ENCODE measurements around the gene ANKRD24. TPM values are rescaled to one million over a fixed set of nuclear protein-coding genes. Genes with fewer than 3 reads are reported as not detected.
A peak's percentile ranks its signal among the peaks of the same experiment; 100 is the strongest.

ANKRD24 gene
- total RNA-seq, 1 donor from 2014 or later, result 0.15 TPM

GRCh38 chr19:4232614-4233281 lies 50.3 kb downstream of the ANKRD24 start:
- H2AFZ ChIP-seq (replicated peaks), result no peak overlapping the region
- no peaks in the 10 kb centered on the region for H3K9me3 Mint-ChIP-seq
- DNase-seq (ENCODE audit: low spot score), result no peak
- TF ChIP-seq EZH2phosphoT487 (IDR thresholded peaks at IDR 0.05) (no peak), CTCF (IDR thresholded peaks at IDR 0.05) (no peak), EZH2 (IDR thresholded peaks at IDR 0.05) (no peak)
- no peaks in the 10 kb centered on the region for H3K36me3 Mint-ChIP-seq
- H3K27ac ChIP-seq, result no peak overlapping the region
- H3K4me3 ChIP-seq, result no peak overlapping the region
- peak overlapping the region; percentile 38 for H3K4me3 Mint-ChIP-seq
- H3K4me2 ChIP-seq, result no peak overlapping the region
- no peaks in the 10 kb centered on the region for H3K36me3 ChIP-seq
- no peaks in the 10 kb centered on the region for H3K4me1 Mint-ChIP-seq
- peaks cover 13% of the 10 kb centered on the region for H3K27me3 Mint-ChIP-seq (ENCODE audit: insufficient read depth, low read depth)
- H3K4me1 ChIP-seq, result no peaks in the 10 kb centered on the region
- no peaks in the 10 kb centered on the region for H3K9me3 ChIP-seq (ENCODE audit: low read depth)
- H3K27ac Mint-ChIP-seq, result no peak overlapping the region
- no peaks in the 10 kb centered on the region for H3K79me2 ChIP-seq (ENCODE audit: low read depth)
- no peak overlapping the region for H3K9ac ChIP-seq
- no peaks in the 10 kb centered on the region for H4K20me1 ChIP-seq (ENCODE audit: low read depth)
- H3F3A ChIP-seq (ENCODE audit: low read depth), result peaks cover 5% of the 10 kb centered on the region
- no peaks in the 10 kb centered on the region for H3K27me3 ChIP-seq

DNA sequence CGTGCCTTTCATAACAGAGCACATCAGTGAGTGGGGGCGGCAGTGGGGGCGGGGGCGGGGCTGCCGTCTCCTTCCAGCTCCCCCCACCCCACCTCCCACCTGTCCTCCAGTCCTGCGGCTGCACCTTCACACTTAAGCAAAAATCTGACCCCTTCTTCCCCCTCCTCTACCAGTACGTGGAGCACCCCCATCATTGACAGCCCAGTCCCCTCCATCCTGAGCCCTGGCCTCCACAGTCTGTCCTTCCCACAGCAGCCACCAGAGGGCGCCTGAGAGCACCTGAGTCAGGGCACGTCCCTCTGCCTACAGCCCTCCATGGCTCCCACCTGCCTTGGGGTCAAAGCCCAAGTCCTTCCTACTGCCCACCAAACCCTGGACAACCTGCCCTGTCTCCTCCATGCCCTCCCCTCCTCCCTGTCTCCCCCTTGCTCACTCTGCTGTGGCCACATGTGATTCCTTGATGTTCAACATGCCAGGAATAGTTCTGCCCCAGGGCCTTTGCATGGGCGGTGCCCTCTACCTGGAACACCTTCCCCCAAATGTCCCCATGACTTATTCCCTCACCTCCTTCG lies 50.9 kb downstream of the ANKRD24 start:
- H3K4me3 ChIP-seq, result no peak overlapping the region
- Mint-ChIP-seq H3K4me3 (no peak overlapping the region), H3K27ac (no peak overlapping the region), H3K9me3 (no peaks in the 10 kb centered on the region), H3K36me3 (no peaks in the 10 kb centered on the region), H3K27me3 (ENCODE audit: insufficient read depth, low read depth) (peaks cover 13% of the 10 kb centered on the region), H3K4me1 (no peaks in the 10 kb centered on the region)
- H3K27ac ChIP-seq, result no peak overlapping the region
- no peak overlapping the region for H2AFZ ChIP-seq (replicated peaks)
- no peaks in the 10 kb centered on the region for H4K20me1 ChIP-seq (ENCODE audit: low read depth)
- H3K9ac ChIP-seq, result no peak overlapping the region
- H3K79me2 ChIP-seq (ENCODE audit: low read depth), result no peaks in the 10 kb centered on the region
- H3K9me3 ChIP-seq (ENCODE audit: low read depth), result no peaks in the 10 kb centered on the region
- peaks cover 4% of the 10 kb centered on the region for H3F3A ChIP-seq (ENCODE audit: low read depth)
- TF ChIP-seq EZH2phosphoT487 (IDR thresholded peaks at IDR 0.05) (no peak), CTCF (IDR thresholded peaks at IDR 0.05) (peak; percentile 72)
- H3K4me2 ChIP-seq, result no peak overlapping the region
- no peaks in the 10 kb centered on the region for H3K36me3 ChIP-seq
- no peaks in the 10 kb centered on the region for H3K4me1 ChIP-seq
- DNase-seq (ENCODE audit: low spot score), result peak; percentile 52
- H3K27me3 ChIP-seq, result no peaks in the 10 kb centered on the region

- no peak overlapping the region for H3K4me3 Mint-ChIP-seq
- Histone ChIP-seq H3K4me2 (no peak overlapping the region), H3K9me3 (ENCODE audit: low read depth) (no peaks in the 10 kb centered on the region), H3K4me1 (no peaks in the 10 kb centered on the region), H3K4me3 (no peak overlapping the region), H2AFZ (replicated peaks) (peak overlapping the region; percentile 6), H3K9ac (no peak overlapping the region), H3K36me3 (no peaks in the 10 kb centered on the region), H3K27me3 (no peaks in the 10 kb centered on the region), H3K27ac (no peak overlapping the region), H3F3A (ENCODE audit: low read depth) (no peaks in the 10 kb centered on the region), H4K20me1 (ENCODE audit: low read depth) (no peaks in the 10 kb centered on the region), H3K79me2 (ENCODE audit: low read depth) (no peaks in the 10 kb centered on the region)
- no peak overlapping the region for H3K27ac Mint-ChIP-seq
- no peaks in the 10 kb centered on the region for H3K36me3 Mint-ChIP-seq
- TF ChIP-seq EZH2phosphoT487 (IDR thresholded peaks at IDR 0.05), result no peak
- no peak for TF ChIP-seq CTCF (IDR thresholded peaks at IDR 0.05)
- no peak for TF ChIP-seq EZH2 (IDR thresholded peaks at IDR 0.05)
- DNase-seq (ENCODE audit: low spot score), result no peak
- H3K9me3 Mint-ChIP-seq, result no peaks in the 10 kb centered on the region
- H3K27me3 Mint-ChIP-seq (ENCODE audit: insufficient read depth, low read depth), result peaks cover 15% of the 10 kb centered on the region
- H3K4me1 Mint-ChIP-seq, result no peaks in the 10 kb centered on the region
Observed at GRCh38 chr19:4234142-4234861, 51.8 kb downstream of the ANKRD24 start.

Data from neural progenitor cell (in vitro differentiated cells).